Measurements from ENCODE around the gene TMSB4Y. TPM values are rescaled to one million over a fixed set of nuclear protein-coding genes. Genes with fewer than 3 reads are reported as not detected.
A peak's percentile ranks its signal among the peaks of the same experiment; 100 is the strongest.

TMSB4Y gene
- 1 to 10 TPM; 1.7 to 1.8 TPM for total RNA-seq

DNA sequence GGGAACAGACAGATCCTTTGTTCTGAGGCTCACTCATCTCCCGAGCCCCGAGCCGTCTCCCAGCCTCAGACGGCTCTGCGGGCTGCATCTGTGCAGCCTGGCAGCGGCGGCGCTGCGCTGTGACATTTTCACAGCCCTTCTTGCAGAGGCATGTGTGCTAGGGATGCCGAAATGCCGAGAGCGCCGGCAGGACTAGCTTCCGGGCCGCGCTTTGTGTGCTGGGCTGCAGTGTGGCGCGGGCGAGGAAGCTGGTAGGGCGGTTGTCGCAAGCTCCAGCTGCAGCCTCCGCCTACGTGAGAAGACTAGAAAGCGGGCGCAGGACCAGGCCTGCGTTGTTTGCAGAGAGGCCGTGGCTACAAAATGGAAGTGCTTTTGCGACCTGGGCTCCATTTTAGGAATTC lies at the start of gene TMSB4Y:
TMSB4Y (plus strand) TSS at position 332 of the 401 bp plus-strand sequence.
- peak within 1 kb of the TSS; percentile 96 for H3K27ac Mint-ChIP-seq
- H3K4me3 Mint-ChIP-seq = peak within 1 kb of the TSS; percentile 90
- no peaks in the 10 kb centered on the region for H3K36me3 Mint-ChIP-seq
- no peaks in the 10 kb centered on the region for H3K27me3 Mint-ChIP-seq
- ATAC-seq (ENCODE audit: low read depth) = peak; percentile 98
- H3K4me1 Mint-ChIP-seq = peaks cover 9% of the 10 kb centered on the region
- DNase-seq = peak; percentile 76
- no peaks in the 10 kb centered on the region for H3K9me3 Mint-ChIP-seq
- POLR2A ChIA-PET = interaction anchor here (0.5 to 2.4 kb wide), 5 partner anchors 16 to 799 kb away, joined by 3 to 13 read pairs (median 3); partner anchors contain the start of genes DDX3Y and UTY

DNA sequence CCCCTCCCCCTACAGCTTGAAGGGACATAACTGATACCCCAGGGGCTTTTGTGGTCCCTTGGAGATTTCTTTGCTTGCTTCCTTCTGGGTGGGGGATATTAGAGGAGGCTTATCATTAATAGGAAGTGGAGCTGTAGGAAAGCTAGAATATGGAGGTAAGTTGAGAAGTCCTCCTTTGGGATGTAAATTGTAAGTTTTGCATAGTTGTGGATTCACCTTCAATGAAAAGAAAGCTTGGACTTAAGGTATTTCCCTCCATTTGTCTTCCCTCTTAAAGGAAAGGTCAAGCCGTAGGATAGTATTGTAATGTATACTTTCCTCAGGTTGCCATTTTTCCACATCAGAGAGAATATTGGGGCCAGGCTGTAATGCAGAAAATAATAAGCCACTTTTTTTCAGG lies 39.5 kb upstream of the TMSB4Y start:
- H3K27me3 Mint-ChIP-seq = no peaks in the 10 kb centered on the region
- no peak overlapping the region for H3K27ac Mint-ChIP-seq
- peaks cover 2% of the 10 kb centered on the region for H3K9me3 Mint-ChIP-seq
- no peak overlapping the region for H3K4me3 Mint-ChIP-seq
- no peaks in the 10 kb centered on the region for H3K4me1 Mint-ChIP-seq
- ATAC-seq (ENCODE audit: low read depth) (no peak), DNase-seq (no peak)
- no peaks in the 10 kb centered on the region for H3K36me3 Mint-ChIP-seq
- POLR2A ChIA-PET = no interaction called here

DNA sequence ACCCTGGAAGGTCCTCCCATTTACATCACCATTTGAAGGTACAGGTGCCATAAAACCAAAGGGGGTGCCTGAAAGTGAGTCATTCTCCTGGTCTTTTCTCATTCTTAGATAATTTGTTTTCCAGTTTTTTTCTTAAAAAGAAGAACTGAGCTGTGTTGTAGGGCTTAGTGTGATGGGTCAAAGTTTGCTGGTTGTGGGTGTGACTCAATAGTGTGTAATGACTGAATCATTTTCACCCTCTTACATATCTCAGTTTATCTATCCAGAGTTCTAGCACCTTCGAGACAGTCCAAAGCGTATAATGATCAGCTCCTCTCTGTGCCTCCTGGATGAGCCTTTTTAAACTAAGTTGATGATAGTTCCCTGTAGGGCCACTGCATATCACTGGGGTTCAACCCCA lies 32.6 kb upstream of the TMSB4Y start:
- POLR2A ChIA-PET = no interaction called here
- H3K4me3 Mint-ChIP-seq = no peak overlapping the region
- no peak for ATAC-seq (ENCODE audit: low read depth)
- no peaks in the 10 kb centered on the region for H3K4me1 Mint-ChIP-seq
- H3K27ac Mint-ChIP-seq = no peak overlapping the region
- H3K9me3 Mint-ChIP-seq = peaks cover 2% of the 10 kb centered on the region
- no peak for DNase-seq
- no peaks in the 10 kb centered on the region for H3K36me3 Mint-ChIP-seq
- no peaks in the 10 kb centered on the region for H3K27me3 Mint-ChIP-seq

DNA sequence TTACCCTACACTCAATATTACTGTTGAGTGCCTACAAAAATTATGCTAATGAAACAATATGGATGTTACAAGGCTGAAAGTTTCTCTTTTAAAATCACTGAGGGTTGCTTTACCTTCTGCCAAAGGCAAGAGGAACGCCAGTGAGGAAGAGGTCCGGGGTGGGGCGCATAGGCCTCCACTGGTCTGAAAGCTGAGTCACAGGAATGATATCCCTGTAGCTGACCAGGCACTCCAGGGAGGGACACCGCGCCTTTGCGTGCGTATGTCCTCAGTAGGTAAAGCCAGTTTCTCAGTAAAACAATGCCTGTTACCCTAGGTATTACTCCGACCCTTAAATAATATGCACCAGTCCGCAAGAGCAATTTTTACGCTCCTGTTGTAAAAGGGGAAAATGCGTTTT lies 1.4 kb upstream of the TMSB4Y start:
- no peaks in the 10 kb centered on the region for H3K9me3 Mint-ChIP-seq
- H3K4me3 Mint-ChIP-seq = no peak overlapping the region
- POLR2A ChIA-PET = no interaction called here
- DNase-seq = no peak
- H3K4me1 Mint-ChIP-seq = peaks cover 9% of the 10 kb centered on the region
- H3K27me3 Mint-ChIP-seq = no peaks in the 10 kb centered on the region
- H3K36me3 Mint-ChIP-seq = no peaks in the 10 kb centered on the region
- no peak overlapping the region for H3K27ac Mint-ChIP-seq
- ATAC-seq (ENCODE audit: low read depth) = no peak

DNA sequence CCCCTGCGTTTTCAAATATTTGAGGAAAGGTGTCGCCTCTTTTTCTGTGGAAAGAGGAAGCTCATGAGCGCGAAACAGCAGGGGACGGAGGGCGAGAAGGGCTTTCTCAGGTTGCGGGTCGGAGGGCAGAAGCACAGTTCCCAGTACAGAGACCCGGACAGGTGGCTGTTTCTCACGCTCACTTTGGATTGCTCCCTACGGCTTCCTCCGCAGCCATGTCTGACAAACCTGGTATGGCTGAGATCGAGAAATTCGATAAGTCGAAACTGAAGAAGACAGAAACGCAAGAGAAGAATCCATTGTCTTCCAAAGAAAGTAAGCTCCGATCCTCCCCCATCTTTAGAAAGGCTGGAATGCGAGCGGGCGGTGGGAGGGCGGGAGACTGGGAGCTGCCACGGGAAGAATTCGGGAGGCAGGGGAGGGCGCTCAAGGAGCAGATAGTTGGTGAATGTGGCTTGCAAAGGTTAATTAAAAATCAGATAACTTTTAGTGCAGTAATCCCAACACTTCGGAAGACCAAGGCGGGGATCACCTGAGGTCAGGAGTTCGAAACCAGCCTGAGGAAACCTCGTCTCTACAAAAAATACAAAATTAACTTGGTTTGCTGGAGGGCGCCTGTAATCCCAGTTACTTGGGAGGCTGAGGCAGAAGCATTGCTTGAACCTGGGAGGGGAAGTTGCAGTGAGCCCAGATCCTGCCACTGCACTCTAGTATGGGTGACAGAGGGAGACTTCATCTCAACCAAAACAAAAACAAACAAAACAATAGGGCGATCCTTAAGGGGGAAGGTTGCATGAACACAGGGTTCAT lies 627 bp downstream of the TMSB4Y start:
- POLR2A ChIA-PET = interaction anchor here (1.0 to 2.4 kb wide), 3 partner anchors 48 to 800 kb away, joined by 3 to 13 read pairs (median 7); partner anchors contain the start of genes DDX3Y and UTY
- no peak for DNase-seq
- H3K9me3 Mint-ChIP-seq = no peaks in the 10 kb centered on the region
- H3K36me3 Mint-ChIP-seq = no peaks in the 10 kb centered on the region
- peak overlapping the region; percentile 90 for H3K4me3 Mint-ChIP-seq
- ATAC-seq (ENCODE audit: low read depth) = peak; percentile 21
- peak overlapping the region; percentile 96 for H3K27ac Mint-ChIP-seq
- H3K4me1 Mint-ChIP-seq = peaks cover 9% of the 10 kb centered on the region
- no peaks in the 10 kb centered on the region for H3K27me3 Mint-ChIP-seq

DNA sequence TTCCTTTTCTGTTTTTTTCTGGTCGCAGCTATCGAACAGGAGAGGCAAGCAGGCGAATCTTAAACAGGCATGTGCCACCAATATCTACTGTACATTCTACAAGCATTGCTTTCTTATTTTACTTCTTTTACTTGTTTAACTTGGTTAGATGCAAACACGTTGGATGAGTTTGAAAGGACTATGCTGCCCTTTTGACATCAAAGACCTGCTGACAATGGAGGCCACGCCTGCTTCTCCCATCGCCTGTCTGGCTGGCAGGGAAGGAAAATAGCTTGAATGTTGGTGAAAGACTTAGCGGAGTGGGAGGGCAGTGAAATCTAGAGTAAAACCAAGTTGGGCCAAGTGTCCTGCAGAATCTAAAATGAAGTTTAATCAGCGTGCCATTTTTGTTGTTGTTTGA lies 1.5 kb downstream of the TMSB4Y start:
- Mint-ChIP-seq H3K4me3 (peak overlapping the region; percentile 90), H3K27ac (peak overlapping the region; percentile 84), H3K27me3 (no peaks in the 10 kb centered on the region), H3K36me3 (no peaks in the 10 kb centered on the region), H3K4me1 (peaks cover 9% of the 10 kb centered on the region), H3K9me3 (no peaks in the 10 kb centered on the region)
- ATAC-seq (ENCODE audit: low read depth) (no peak), DNase-seq (no peak)
- POLR2A ChIA-PET = interaction anchor here (0.8 to 2.4 kb wide), 2 partner anchors 47 to 225 kb away, joined by 3 to 7 read pairs; no protein-coding TSS in a partner anchor

DNA sequence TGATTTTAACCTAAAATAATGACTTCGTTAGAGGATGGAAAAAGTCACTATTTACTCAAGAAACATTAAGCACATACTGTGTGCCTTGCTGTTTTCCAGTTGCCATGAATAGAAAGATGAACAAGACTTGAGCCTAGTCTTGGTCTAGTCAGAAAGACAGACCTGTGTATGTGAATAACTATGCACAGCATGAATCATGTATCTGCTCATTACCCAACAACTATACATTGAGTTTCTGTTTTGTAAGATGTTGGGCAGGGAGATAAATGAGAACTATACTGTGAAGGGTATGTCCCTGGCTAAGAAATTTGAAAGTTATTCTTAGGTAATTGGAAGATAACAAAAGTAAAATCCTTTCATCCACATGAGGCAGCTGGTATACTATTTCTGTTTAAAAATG lies 4.3 kb downstream of the TMSB4Y start:
- no peak for ATAC-seq (ENCODE audit: low read depth)
- H3K9me3 Mint-ChIP-seq = no peaks in the 10 kb centered on the region

DNA sequence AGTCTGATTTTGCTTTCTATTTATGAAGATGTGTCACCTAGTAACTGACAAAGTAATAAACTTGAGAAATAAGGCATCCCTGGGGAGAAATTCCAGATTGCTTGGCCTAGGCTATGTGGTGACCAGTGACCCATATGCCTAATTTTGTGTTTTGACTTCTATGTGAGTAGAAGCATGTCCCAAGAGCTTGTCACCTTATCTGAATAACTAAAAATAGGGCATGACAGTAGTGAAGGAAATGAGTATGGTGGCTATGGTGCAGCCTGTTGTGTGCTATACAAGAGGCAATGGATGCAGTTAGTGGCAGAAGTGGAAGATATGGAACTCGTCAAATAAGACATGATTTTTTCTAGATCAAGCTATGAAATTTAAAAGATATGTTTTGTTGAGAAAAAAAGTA lies 15.3 kb downstream of the TMSB4Y start:
- peaks cover under 1% of the 10 kb centered on the region for H3K9me3 Mint-ChIP-seq
- peaks cover 3% of the 10 kb centered on the region for H3K36me3 Mint-ChIP-seq
- no peak overlapping the region for H3K4me3 Mint-ChIP-seq
- POLR2A ChIA-PET = no interaction called here
- no peaks in the 10 kb centered on the region for H3K27me3 Mint-ChIP-seq
- no peak for ATAC-seq (ENCODE audit: low read depth)
- no peaks in the 10 kb centered on the region for H3K4me1 Mint-ChIP-seq
- no peak overlapping the region for H3K27ac Mint-ChIP-seq
- no peak for DNase-seq

More for the DNA sequence above, 4.3 kb downstream of the TMSB4Y start:
- no peaks in the 10 kb centered on the region for H3K27me3 Mint-ChIP-seq
- POLR2A ChIA-PET = no interaction called here
- H3K4me1 Mint-ChIP-seq = peaks cover 7% of the 10 kb centered on the region
- no peak overlapping the region for H3K4me3 Mint-ChIP-seq
- H3K36me3 Mint-ChIP-seq = peaks cover 5% of the 10 kb centered on the region
- H3K27ac Mint-ChIP-seq = no peak overlapping the region
- no peak for DNase-seq

DNA sequence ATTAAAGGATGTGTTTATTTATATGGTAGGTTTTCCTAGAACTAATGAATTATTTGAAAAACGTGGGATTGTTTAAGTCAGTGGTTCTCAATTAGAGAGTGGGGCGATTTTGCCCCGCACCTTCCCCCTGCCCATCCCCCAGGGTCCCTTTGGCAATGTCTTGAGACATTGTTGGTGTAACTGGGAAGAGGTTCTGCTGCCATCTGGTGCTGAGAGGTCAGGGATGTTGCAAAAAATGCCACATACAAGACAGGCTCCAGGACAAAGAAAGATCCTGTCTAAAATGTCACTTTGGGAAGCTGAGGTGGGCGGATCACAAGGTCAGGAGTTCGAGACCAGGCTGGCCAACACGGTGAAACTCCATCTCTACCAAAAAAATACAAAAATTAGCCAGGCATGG lies 25.8 kb downstream of the TMSB4Y start:
- POLR2A ChIA-PET = no interaction called here
- H3K36me3 Mint-ChIP-seq = peaks cover 2% of the 10 kb centered on the region
- no peaks in the 10 kb centered on the region for H3K9me3 Mint-ChIP-seq
- no peaks in the 10 kb centered on the region for H3K27me3 Mint-ChIP-seq
- DNase-seq (no peak), ATAC-seq (ENCODE audit: low read depth) (no peak)
- no peak overlapping the region for H3K4me3 Mint-ChIP-seq
- no peaks in the 10 kb centered on the region for H3K4me1 Mint-ChIP-seq
- H3K27ac Mint-ChIP-seq = no peak overlapping the region

DNA sequence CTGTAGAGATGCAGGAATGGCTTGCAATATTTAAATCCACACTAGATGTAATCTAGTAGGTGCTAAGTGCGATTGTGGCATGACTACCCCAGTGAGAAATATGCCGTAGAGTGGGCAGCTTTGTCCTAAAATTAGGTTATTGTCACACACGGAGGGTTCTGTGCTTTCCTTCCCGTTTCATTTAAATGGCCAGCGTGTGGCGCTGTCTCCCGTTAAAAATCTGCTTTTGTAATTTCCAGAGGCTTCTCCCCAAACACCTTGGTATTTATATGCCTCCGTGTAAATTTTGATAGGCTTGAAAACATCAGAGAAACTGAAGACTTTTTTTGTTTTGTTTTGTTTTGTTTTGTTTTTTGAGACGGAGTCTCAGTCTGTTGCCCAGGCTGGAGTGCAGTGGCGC lies 34.9 kb downstream of the TMSB4Y start:
- H3K9me3 Mint-ChIP-seq = no peaks in the 10 kb centered on the region
- no peak overlapping the region for H3K4me3 Mint-ChIP-seq
- DNase-seq (peak; percentile 33), ATAC-seq (ENCODE audit: low read depth) (no peak)
- H3K36me3 Mint-ChIP-seq = no peaks in the 10 kb centered on the region
- POLR2A ChIA-PET = no interaction called here
- H3K4me1 Mint-ChIP-seq = no peaks in the 10 kb centered on the region
- no peak overlapping the region for H3K27ac Mint-ChIP-seq
- no peaks in the 10 kb centered on the region for H3K27me3 Mint-ChIP-seq

DNA sequence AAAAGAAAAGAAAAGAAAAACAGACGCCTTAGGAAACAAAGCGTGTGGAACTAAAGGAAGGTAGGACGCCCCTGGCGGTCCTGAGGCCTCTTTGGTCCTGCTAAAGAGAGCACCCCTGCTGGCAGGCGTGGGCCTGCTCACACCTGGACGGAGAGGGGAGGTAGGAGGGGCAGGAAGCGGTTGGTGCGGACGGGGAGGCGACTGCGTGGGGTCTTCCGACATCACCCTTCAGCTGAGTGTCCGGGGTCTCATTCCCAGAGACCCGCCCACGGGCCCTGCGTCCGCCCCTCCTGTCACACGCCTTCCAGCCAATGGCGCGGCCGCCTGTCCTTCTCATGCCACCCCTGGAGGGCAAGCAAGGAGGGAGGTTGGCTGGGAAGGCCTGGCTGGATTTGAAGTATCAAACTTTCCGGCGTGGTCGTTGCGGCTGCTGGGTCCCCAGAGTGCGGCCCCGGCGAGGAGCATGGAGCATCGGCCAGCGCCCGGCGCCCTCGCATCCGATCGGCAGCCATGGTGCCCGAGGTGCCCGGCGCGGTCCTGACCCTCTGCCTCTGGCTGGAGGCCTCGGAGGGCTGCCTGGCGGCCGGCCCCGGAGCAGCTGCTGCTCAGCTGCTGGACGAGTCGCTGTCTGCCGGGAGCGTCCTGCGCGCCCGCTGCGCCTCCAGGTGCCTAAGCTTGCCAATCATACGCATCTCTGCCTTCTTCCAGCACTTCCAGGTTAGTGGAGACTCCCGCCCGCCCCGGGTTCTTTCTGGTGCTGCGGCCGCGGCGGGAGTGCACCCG lies 47.8 kb downstream of the TMSB4Y start:
- Mint-ChIP-seq H3K36me3 (no peaks in the 10 kb centered on the region), H3K4me1 (peaks cover 7% of the 10 kb centered on the region), H3K4me3 (peak overlapping the region; percentile 91), H3K9me3 (no peaks in the 10 kb centered on the region), H3K27ac (peak overlapping the region; percentile 86), H3K27me3 (no peaks in the 10 kb centered on the region)
- peak; percentile 91 for ATAC-seq (ENCODE audit: low read depth)
- POLR2A ChIA-PET = interaction anchor here (1.5 kb wide), 1 partner anchor 47 kb away, joined by 7 read pairs; the partner anchor contains the start of gene TMSB4Y
- peak; percentile 53 for DNase-seq

DNA sequence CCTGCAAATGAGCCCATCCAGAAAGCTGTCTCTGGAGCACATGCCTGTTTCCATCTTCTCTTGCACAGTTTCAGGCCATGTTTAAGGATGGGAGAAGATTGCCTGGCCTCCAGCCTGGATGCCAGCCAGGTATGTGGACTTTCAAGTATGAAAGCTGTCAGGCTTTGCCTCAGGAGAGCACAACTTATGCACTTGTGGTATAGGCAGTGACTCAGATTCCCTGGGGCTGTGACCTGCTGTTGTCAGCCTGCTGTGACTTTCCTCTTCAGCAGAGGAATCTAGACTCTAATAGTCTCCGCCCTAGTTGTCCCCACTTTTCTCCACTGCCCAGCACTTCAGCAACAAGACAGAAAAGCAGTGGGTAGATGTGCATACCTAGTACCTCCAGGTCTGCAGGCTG lies 51.0 kb downstream of the TMSB4Y start:
- H3K9me3 Mint-ChIP-seq = no peaks in the 10 kb centered on the region
- no peak overlapping the region for H3K27ac Mint-ChIP-seq
- peaks cover 7% of the 10 kb centered on the region for H3K4me1 Mint-ChIP-seq
- H3K4me3 Mint-ChIP-seq = no peak overlapping the region
- POLR2A ChIA-PET = no interaction called here
- H3K36me3 Mint-ChIP-seq = no peaks in the 10 kb centered on the region
- DNase-seq = no peak
- H3K27me3 Mint-ChIP-seq = no peaks in the 10 kb centered on the region
- no peak for ATAC-seq (ENCODE audit: low read depth)
